HG03460 (cell line): ENCODE results near the gene HYCC2.
"Not testable (repeated sequence)": the region's sequence is repeated elsewhere in the genome, so short reads cannot be mapped to it uniquely, and the experiment has no call there.

Experiments
- ATAC-seq: cut with Tn5 transposase; IDR thresholded peaks from one replicate; pipeline ENCODE4 v1.9.1; 2021; ENCODE audit not compliant: unreplicated experiment

The HYCC2 gene

GRCh38 chr2:201073071-201073470 is 1.6 kb upstream of the HYCC2 start:
- ATAC-seq, result no peak

GRCh38 chr2:201072201-201072530 is 695 bp upstream of the HYCC2 start:
- ATAC-seq, result no peak

- ATAC-seq, result peak; percentile 9
Measured at GRCh38 chr2:201070948-201071478, 458 bp downstream of the HYCC2 start.

- no peak for ATAC-seq
Measured at GRCh38 chr2:201064797-201065329, 6.6 kb downstream of the HYCC2 start.

GRCh38 chr2:201063516-201063915 is 8.0 kb downstream of the HYCC2 start:
- ATAC-seq, result not testable (repeated sequence)

GRCh38 chr2:201059961-201060755 is 11.3 kb downstream of the HYCC2 start:
- ATAC-seq, result no peak

GRCh38 chr2:201058914-201059313 is 12.6 kb downstream of the HYCC2 start:
- no peak for ATAC-seq

GRCh38 chr2:201057715-201058248 is 13.7 kb downstream of the HYCC2 start:
- no peak for ATAC-seq

GRCh38 chr2:201057087-201057521 is 14.4 kb downstream of the HYCC2 start:
- no peak for ATAC-seq

- ATAC-seq, result no peak
Measured at GRCh38 chr2:201049455-201049854, 22.0 kb downstream of the HYCC2 start.

- ATAC-seq, result no peak
Measured at GRCh38 chr2:201046881-201047280, 24.6 kb downstream of the HYCC2 start.

- ATAC-seq, result not testable (repeated sequence)
Measured at GRCh38 chr2:201043050-201043449, 28.4 kb downstream of the HYCC2 start.

GRCh38 chr2:201042451-201042850 is 29.0 kb downstream of the HYCC2 start:
- ATAC-seq, result not testable (repeated sequence)

- no peak for ATAC-seq
Measured at GRCh38 chr2:201040867-201041628, 30.4 kb downstream of the HYCC2 start.

- no peak for ATAC-seq
Measured at GRCh38 chr2:201038855-201039254, 32.6 kb downstream of the HYCC2 start.

- not testable (repeated sequence) for ATAC-seq
Measured at GRCh38 chr2:201038361-201038760, 33.1 kb downstream of the HYCC2 start.

GRCh38 chr2:201034355-201034754 is 37.1 kb downstream of the HYCC2 start:
- not testable (repeated sequence) for ATAC-seq

- no peak for ATAC-seq
Measured at GRCh38 chr2:201024518-201024917, 47.0 kb downstream of the HYCC2 start.

- ATAC-seq, result no peak
Measured at GRCh38 chr2:201021914-201022313, 49.6 kb downstream of the HYCC2 start.
